ENCODE data around the gene DAPK1. TPM values are rescaled to one million over a fixed set of nuclear protein-coding genes. Genes with fewer than 3 reads are reported as not detected.

DAPK1 gene
- total and polyA plus RNA-seq, 2 donors (not counting 3 experiments of a cell fraction or from before 2014, with no cell fraction given) = 58.9 to 119 TPM

DNA sequence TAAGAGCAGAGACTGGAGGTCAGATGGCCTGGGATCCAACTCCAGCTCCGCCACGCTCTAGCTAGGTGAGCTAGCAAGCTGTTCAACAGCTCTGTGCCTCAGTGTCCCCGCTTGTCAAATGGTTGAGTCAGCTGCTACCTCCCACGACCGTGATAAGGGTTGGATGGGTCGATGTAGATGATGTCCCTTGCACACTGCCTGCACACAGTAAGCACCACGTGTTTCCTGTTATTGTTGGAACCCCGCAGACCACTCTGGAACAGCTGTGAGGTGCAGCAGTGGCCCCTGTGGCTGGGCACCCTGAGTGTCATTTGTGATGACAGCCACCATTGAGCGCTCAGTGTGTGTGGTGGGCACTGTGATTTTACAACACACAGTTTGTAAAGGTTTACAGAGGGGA is 174.3 kb downstream of the DAPK1 start:
- no peaks in the 10 kb centered on the region for H3K9me1 ChIP-seq (replicated peaks; ENCODE audit: control insufficient read depth, extremely low read depth, insufficient read depth, low read length)
- no peak for DNase-seq (ENCODE audit: low read depth, low spot score)
- peaks cover 2 to 38% of the 10 kb centered on the region in 2 experiments for H3K36me3 ChIP-seq (ENCODE audit: control insufficient read depth in 2 of 2, extremely low read depth in 1 of 2, insufficient read depth in 2 of 2, low read length in 2 of 2)
- TF ChIP-seq JUN (IDR thresholded peaks at IDR 0.05; ENCODE audit: borderline replicate concordance, insufficient read depth, insufficient read length, low read depth) (no peak), POLR2AphosphoS5 (IDR thresholded peaks at IDR 0.05; ENCODE audit: insufficient read depth, low read depth, low read length) (no peak), MYC (IDR thresholded peaks at IDR 0.05; ENCODE audit: low read depth, low read length) (no peak), EZH2 (IDR thresholded peaks at IDR 0.05; ENCODE audit: borderline replicate concordance, low read depth, low read length, severe bottlenecking) (no peak), GATA2 (IDR thresholded peaks at IDR 0.05; ENCODE audit: insufficient read depth, insufficient read length, low read depth, low read length) (no peak), POLR2A (IDR thresholded peaks at IDR 0.05; ENCODE audit: low read depth, low read length) (no peak), FOS (IDR thresholded peaks at IDR 0.05; ENCODE audit: borderline replicate concordance, insufficient read depth, low read length) (no peak)
- TF ChIP-seq, protein P1, sequence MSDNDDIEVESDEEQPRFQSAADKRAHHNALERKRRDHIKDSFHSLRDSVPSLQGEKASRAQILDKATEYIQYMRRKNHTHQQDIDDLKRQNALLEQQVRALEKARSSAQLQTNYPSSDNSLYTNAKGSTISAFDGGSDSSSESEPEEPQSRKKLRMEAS (IDR thresholded peaks at IDR 0.05; ENCODE audit: insufficient read depth, insufficient read length) = no peak
- TF ChIP-seq, protein P2, sequence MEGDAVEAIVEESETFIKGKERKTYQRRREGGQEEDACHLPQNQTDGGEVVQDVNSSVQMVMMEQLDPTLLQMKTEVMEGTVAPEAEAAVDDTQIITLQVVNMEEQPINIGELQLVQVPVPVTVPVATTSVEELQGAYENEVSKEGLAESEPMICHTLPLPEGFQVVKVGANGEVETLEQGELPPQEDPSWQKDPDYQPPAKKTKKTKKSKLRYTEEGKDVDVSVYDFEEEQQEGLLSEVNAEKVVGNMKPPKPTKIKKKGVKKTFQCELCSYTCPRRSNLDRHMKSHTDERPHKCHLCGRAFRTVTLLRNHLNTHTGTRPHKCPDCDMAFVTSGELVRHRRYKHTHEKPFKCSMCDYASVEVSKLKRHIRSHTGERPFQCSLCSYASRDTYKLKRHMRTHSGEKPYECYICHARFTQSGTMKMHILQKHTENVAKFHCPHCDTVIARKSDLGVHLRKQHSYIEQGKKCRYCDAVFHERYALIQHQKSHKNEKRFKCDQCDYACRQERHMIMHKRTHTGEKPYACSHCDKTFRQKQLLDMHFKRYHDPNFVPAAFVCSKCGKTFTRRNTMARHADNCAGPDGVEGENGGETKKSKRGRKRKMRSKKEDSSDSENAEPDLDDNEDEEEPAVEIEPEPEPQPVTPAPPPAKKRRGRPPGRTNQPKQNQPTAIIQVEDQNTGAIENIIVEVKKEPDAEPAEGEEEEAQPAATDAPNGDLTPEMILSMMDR (IDR thresholded peaks at IDR 0.05; ENCODE audit: extremely low read depth in 1 of 2, insufficient read depth in 1 of 2, low read depth in 1 of 2, low read length in 2 of 2) = no peak
- no peak overlapping the region for H3K9ac ChIP-seq (replicated peaks; ENCODE audit: extremely low read depth, insufficient read depth, low read length)
- intact Hi-C loops (cut with micrococcal nuclease) = no loop called here
- H3K9me3 ChIP-seq (replicated peaks; ENCODE audit: control insufficient read depth, insufficient read depth, low read length) = no peaks in the 10 kb centered on the region
- no TSS peak for BruUV-seq (replicated peaks)
- H3K4me1 ChIP-seq (ENCODE audit: control insufficient read depth, extremely low read depth, insufficient read depth, low read length) = no peaks in the 10 kb centered on the region
- H3K4me3 ChIP-seq (replicated peaks in 1 of 3; ENCODE audit: insufficient read depth in 1 of 3, low read depth in 1 of 3, low read length in 3 of 3) = no peak overlapping the region
- H3K79me2 ChIP-seq (ENCODE audit: control insufficient read depth, insufficient read depth, low read length) = no peaks in the 10 kb centered on the region
- ChIA-PET CTCF (no interaction called here), POLR2A (no interaction called here)
- no peaks in the 10 kb centered on the region for H3K27me3 ChIP-seq (ENCODE audit: control insufficient read depth in 2 of 2, insufficient read depth in 2 of 2, low read length in 2 of 2)
- no peak overlapping the region for H3K4me2 ChIP-seq (ENCODE audit: insufficient read depth, low read length)
- dilution Hi-C loops (cut with MboI; ENCODE audit: extremely low pct_ligation_motif_present, low sequenced_read_pairs) = no loop called here
- no peak overlapping the region for H2AFZ ChIP-seq (ENCODE audit: low read depth, low read length)
- FAIRE-seq = no peak
- no peak overlapping the region for H3K27ac ChIP-seq (ENCODE audit: insufficient read depth, low read depth, low read length)
- no peaks in the 10 kb centered on the region for H4K20me1 ChIP-seq (replicated peaks; ENCODE audit: control insufficient read depth, extremely low read depth, insufficient read depth, low read length)
